Right atrium auricular region (tissue), 2 donors: Measurements from ENCODE around the gene HERC5. TPM values are rescaled to one million over a fixed set of nuclear protein-coding genes. Genes with fewer than 3 reads are reported as not detected.

Experiments
- DNase-seq: peaks from one replicate; pipeline ENCODE4 v3.0.0-alpha.2; 2019; ENCODE audit warnings: low spot score
- H3K27ac ChIP-seq, 2 donors: fragments of 200-600 bp; sonication (generic); 1 replicate in 1 of 2; 2 replicates in 1 of 2; pipeline ENCODE4 v1.5.1; 2016 to 2019
- H3K27me3 ChIP-seq, 2 donors: fragments of 200-600 bp; sonication (generic); one replicate each; pipeline versions ENCODE4 v1.5.1 to v1.6.0; 2017 to 2019
- H3K36me3 ChIP-seq: fragments of 200-600 bp; sonication (generic); one replicate; pipeline ENCODE4 v1.5.1; 2016
- H3K4me1 ChIP-seq, 2 donors: fragments of 200-600 bp; sonication (generic); one replicate each; pipeline versions ENCODE4 v1.5.1 to v1.6.0; 2017 to 2019
- H3K4me3 ChIP-seq, 2 donors: fragments of 200-600 bp; sonication (generic); 1 replicate in 1 of 2; 2 replicates in 1 of 2; pipeline ENCODE4 v1.5.1; 2017 to 2019; ENCODE audit warnings: mild to moderate bottlenecking in 1 of 2, moderate library complexity in 1 of 2
- H3K9me3 ChIP-seq, 2 donors: fragments of 200-600 bp; sonication (generic); one replicate each; pipeline ENCODE4 v1.5.1; 2019
- CTCF ChIP-seq, 2 donors: fragments of 200-600 bp; sonication (generic); IDR thresholded peaks; one replicate each; pipeline ENCODE4 v1.5.1; 2019; ENCODE audit warnings: antibody characterized with exemption in 2 of 2
- total RNA-seq, 2 donors: library from RNA; depleted of rRNA; stranded (reverse); fragments of >200 nt; gene quantifications; one replicate each; pipeline ENCODE4 v1.1.0, GENCODE V29; 2016

HERC5 gene
- 1 to 10 TPM; 1.6 to 2.3 TPM for total RNA-seq

GRCh38 chr4:88456670-88457306 lies at the start of gene HERC5:
Gene HERC5 (plus strand): TSS chr4:88457119. CDS start chr4:88457270, 151 bp downstream.
- peak; percentile 95 for DNase-seq
- peak; percentile 75 to 81 for TF ChIP-seq CTCF (IDR thresholded peaks at IDR 0.05)
- H3K9me3 ChIP-seq: no peaks in the 10 kb centered on the region
- H3K36me3 ChIP-seq: no peaks in the 10 kb centered on the region
- peak within 1 kb of the TSS; percentile 68 to 79 for H3K27ac ChIP-seq
- peaks cover 0 to 8% of the 10 kb centered on the region in 2 donors for H3K4me1 ChIP-seq
- no peaks in the 10 kb centered on the region for H3K27me3 ChIP-seq
- peak within 1 kb of the TSS; percentile 62 to 70 for H3K4me3 ChIP-seq

GRCh38 chr4:88409206-88409605 lies 47.7 kb upstream of the HERC5 start:
- Histone ChIP-seq H3K4me1 (no peaks in the 10 kb centered on the region), H3K4me3 (no peak overlapping the region), H3K27ac (no peak overlapping the region), H3K36me3 (no peaks in the 10 kb centered on the region), H3K9me3 (no peaks in the 10 kb centered on the region), H3K27me3 (no peaks in the 10 kb centered on the region)
- no peak for TF ChIP-seq CTCF (IDR thresholded peaks at IDR 0.05)
- DNase-seq: no peak

DNA sequence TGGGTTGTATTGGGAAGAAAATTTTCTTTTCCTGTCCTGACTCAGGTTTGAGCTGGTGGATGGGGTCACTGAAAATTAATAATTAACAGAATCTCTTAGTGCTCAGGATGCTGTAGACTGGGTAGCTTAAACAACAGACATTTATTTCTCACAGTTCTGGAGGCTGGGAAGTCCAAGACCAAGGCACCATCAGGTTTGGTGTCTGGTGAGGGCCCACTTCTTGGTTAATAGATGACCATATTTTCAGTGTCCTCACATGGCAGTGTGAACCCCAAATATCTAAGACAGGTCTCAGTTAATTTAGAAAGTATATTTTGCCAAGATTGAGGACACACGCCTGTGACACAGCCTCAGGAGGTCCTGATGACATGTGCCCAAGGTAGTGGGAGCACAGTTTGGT lies 47.1 kb upstream of the HERC5 start:
- no peak for DNase-seq
- no peak for TF ChIP-seq CTCF (IDR thresholded peaks at IDR 0.05)
- Histone ChIP-seq H3K9me3 (no peaks in the 10 kb centered on the region), H3K4me1 (no peaks in the 10 kb centered on the region), H3K4me3 (no peak overlapping the region), H3K27ac (no peak overlapping the region), H3K27me3 (no peaks in the 10 kb centered on the region), H3K36me3 (no peaks in the 10 kb centered on the region)

DNA sequence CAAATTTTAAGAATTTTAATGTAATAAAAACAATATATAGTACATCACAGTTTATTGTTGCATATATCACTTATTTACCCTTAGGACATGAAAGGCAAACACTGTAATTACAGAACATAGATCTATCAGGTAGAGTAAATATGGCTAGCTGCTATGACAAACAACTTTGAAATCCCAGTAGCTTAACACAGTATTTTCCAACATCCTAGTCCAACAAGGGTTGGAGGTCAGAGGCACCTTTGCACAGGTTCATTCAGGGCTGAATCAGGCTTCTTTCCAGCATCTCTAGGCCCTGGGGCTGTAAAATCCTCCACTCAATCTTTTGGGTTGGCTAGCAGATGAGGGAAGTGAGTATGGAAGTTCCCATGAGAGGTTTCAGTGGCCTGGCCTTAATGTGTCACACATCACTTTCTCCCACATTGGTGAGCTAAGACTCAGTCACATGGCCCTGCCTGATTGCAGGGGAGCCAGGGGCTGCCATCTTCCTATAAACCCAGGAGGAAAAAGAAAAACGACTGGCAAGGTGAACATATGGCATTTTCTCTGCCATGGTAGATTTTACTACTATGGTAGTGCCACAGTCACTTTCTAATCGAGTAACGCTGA lies 45.3 kb upstream of the HERC5 start:
- DNase-seq: no peak
- no peaks in the 10 kb centered on the region for H3K27me3 ChIP-seq
- H3K9me3 ChIP-seq: no peaks in the 10 kb centered on the region
- no peak overlapping the region for H3K27ac ChIP-seq
- H3K36me3 ChIP-seq: no peaks in the 10 kb centered on the region
- no peaks in the 10 kb centered on the region for H3K4me1 ChIP-seq
- H3K4me3 ChIP-seq: no peak overlapping the region
- no peak for TF ChIP-seq CTCF (IDR thresholded peaks at IDR 0.05)

DNA sequence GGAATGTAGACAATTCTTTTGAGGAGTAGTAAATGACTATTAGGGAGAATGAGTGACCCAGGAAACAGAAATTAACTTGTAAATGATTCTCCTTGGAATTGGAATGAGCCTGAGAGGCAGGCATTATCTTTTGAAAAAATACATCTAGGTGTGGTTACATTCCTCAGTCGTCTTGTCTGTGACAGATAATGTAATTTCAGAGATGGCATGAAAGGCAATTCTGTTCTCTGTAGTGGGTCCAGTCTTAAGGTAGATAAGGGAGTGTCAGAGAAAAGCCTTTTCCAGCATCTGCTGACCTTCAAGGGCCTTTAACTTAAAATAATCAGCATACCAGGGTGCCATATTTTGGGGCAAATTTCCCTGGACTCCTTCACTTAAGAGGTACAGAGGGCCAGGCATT lies 43.1 kb upstream of the HERC5 start:
- TF ChIP-seq CTCF (IDR thresholded peaks at IDR 0.05): no peak

More for the DNA sequence above, 43.1 kb upstream of the HERC5 start:
- DNase-seq: no peak
- Histone ChIP-seq H3K36me3 (no peaks in the 10 kb centered on the region), H3K27me3 (no peaks in the 10 kb centered on the region), H3K4me3 (no peak overlapping the region), H3K4me1 (no peaks in the 10 kb centered on the region), H3K27ac (no peak overlapping the region), H3K9me3 (no peaks in the 10 kb centered on the region)
